ENCODE data around the gene TRPM2. TPM values are rescaled to one million over a fixed set of nuclear protein-coding genes. Genes with fewer than 3 reads are reported as not detected.

Gene TRPM2
- total and polyA plus RNA-seq, 2 of the 8 experiments (the other 6 are each of a cell fraction or from before 2014, with no cell fraction given), result 0.27 to 0.28 TPM

DNA sequence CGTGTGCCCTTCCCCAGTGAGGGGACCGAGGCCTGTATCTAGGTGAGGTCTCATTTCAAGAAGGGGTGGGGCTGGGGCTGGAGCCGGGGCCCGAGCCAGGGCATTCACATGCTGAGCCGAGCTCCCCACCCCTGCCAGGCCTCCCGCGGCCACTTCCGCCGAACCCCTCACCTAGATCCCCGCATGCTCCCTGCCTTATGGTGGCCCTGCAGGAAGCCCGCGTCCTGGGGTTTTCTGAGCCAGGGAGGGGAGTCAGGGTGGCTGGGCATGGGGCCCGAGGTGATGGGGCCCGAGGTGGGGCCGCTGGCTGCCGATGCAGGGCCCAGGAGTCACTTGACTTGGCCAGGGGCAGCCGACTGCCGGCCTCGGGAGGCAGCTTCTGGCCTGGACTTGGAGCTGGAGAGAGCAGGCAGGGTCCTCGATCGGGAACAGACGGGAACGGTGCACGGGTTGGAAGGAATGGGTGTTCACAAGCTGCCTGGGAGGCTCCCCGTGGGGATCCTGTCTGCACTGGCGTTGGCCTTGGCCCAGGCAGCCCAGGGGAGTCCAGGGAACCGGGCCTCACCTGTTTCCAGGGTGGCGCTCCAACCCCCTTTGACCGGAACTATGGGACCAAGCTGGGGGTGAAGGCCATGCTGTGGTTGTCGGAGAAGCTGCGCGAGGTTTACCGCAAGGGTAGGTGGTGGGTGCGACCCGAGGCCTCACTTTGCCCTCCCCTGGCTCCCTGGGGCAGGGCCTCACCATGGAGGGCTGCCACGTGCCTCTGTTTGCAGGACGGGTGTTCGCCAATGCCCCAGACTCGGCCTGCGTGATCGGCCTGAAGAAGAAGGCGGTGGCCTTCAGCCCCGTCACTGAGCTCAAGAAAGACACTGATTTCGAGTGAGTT lies 27.8 kb upstream of the TRPM2 start (continued):
- no peak for TF ChIP-seq NRF1 (IDR thresholded peaks at IDR 0.05; ENCODE audit: low read depth, low read length)
- TF ChIP-seq SIX5 (IDR thresholded peaks at IDR 0.05; ENCODE audit: low read depth, low read length), result no peak
- TF ChIP-seq TAF7 (optimal IDR thresholded peaks at IDR 0.05; ENCODE audit: borderline replicate concordance, low read depth, low read length), result no peak
- no peak for TF ChIP-seq USF2 (IDR thresholded peaks at IDR 0.05; ENCODE audit: low read length)
- no peak for TF ChIP-seq EP300 (IDR thresholded peaks at IDR 0.05; ENCODE audit: borderline replicate concordance in 1 of 2, low read depth in 2 of 2, low read length in 2 of 2)
- no peak for TF ChIP-seq SRF (IDR thresholded peaks at IDR 0.05; ENCODE audit: low read depth, low read length)
- TF ChIP-seq SP2 (IDR thresholded peaks at IDR 0.05; ENCODE audit: low read length), result no peak
- no peak for TF ChIP-seq CHD2 (IDR thresholded peaks at IDR 0.05; ENCODE audit: low read length)
- TF ChIP-seq TBP (IDR thresholded peaks at IDR 0.05; ENCODE audit: low read depth, low read length), result no peak
- no peak for TF ChIP-seq JUND (IDR thresholded peaks at IDR 0.05; ENCODE audit: low read length)

Measured in H1 (cell line).